HepG2 (cell line): ENCODE measurements around the gene ZNF500. TPM values are rescaled to one million over a fixed set of nuclear protein-coding genes. Genes with fewer than 3 reads are reported as not detected.

Source experiments
- AGO2 ChIP-seq: fragments of 200-400 bp; formaldehyde crosslinking; optimal IDR thresholded peaks from 2 replicates; pipeline ENCODE3; 2017; ENCODE audit warnings: mild to moderate bottlenecking, low read depth, low read length, moderate library complexity
- ATF1 ChIP-seq: IDR thresholded peaks from 2 replicates; pipeline ENCODE4 v1.6.1; 2016; ENCODE audit warnings: mild to moderate bottlenecking, control low read depth
- BCL6 ChIP-seq: IDR thresholded peaks from 2 replicates; pipeline ENCODE4 v1.6.1; 2016; ENCODE audit warnings: missing genetic modification reagents, missing compliant biosample characterization
- BORCS8-MEF2B ChIP-seq: sonication (generic); formaldehyde crosslinking; IDR thresholded peaks from 2 replicates; pipeline ENCODE4 v1.8.0; 2022; ENCODE audit warnings: mild to moderate bottlenecking, missing genetic modification reagents
- CBFB ChIP-seq: sonication (generic); formaldehyde crosslinking; IDR thresholded peaks from 2 replicates; pipeline ENCODE4 v1.4.0; 2020; ENCODE audit warnings: missing genetic modification reagents
- GATAD2A ChIP-seq: IDR thresholded peaks from 2 replicates; pipeline ENCODE4 v1.6.1; 2016
- MAF1 ChIP-seq: sonication (generic); formaldehyde crosslinking; IDR thresholded peaks from 2 replicates; pipeline ENCODE4 v1.5.0; 2020; ENCODE audit warnings: missing genetic modification reagents, borderline replicate concordance
- MEF2D ChIP-seq: sonication (generic); formaldehyde crosslinking; IDR thresholded peaks from 2 replicates; pipeline ENCODE4 v1.5.1; 2020; ENCODE audit warnings: mild to moderate bottlenecking, missing genetic modification reagents
- MTF2 ChIP-seq: sonication (generic); formaldehyde crosslinking; IDR thresholded peaks from 2 replicates; pipeline ENCODE4 v1.5.0; 2020; ENCODE audit warnings: missing genetic modification reagents, borderline replicate concordance
- SIN3A ChIP-seq: IDR thresholded peaks from 2 replicates; pipeline ENCODE4 v1.6.1; 2011; ENCODE audit warnings: low read depth, mild to moderate bottlenecking, control low read depth, low read length, borderline replicate concordance
- TBL1XR1 ChIP-seq: fragments of 150-350 bp; IDR thresholded peaks from 2 replicates; pipeline ENCODE4 v1.6.1; 2014; ENCODE audit warnings: borderline replicate concordance, low read length; ENCODE audit not compliant: partially characterized antibody
- TCF12 ChIP-seq, 2 experiments: fragments of 450-650 bp in 1 of 2; sonication (generic) in 1 of 2; formaldehyde crosslinking in 1 of 2; IDR thresholded peaks; 2 replicates each; pipeline versions ENCODE4 v1.6.1 to v1.8.0; 2017 to 2022; ENCODE audit warnings: antibody characterized with exemption in 1 of 2, mild to moderate bottlenecking in 1 of 2, missing genetic modification reagents in 1 of 2, moderate library complexity in 1 of 2
- ZMAT3 ChIP-seq: sonication (generic); formaldehyde crosslinking; conservative IDR thresholded peaks from 2 replicates; pipeline ENCODE4 v1.7.0; 2021; ENCODE audit warnings: missing genetic modification reagents
- ZNF160 ChIP-seq: sonication (generic); formaldehyde crosslinking; IDR thresholded peaks from 2 replicates; pipeline ENCODE4 v1.8.0; 2022; ENCODE audit warnings: mild to moderate bottlenecking, inconsistent platforms, missing genetic modification reagents
- ZNF296 ChIP-seq: sonication (generic); formaldehyde crosslinking; conservative IDR thresholded peaks from 2 replicates; pipeline ENCODE4 v1.5.0; 2020; ENCODE audit warnings: mild to moderate bottlenecking, missing genetic modification reagents
- ZNF460 ChIP-seq: sonication (generic); formaldehyde crosslinking; IDR thresholded peaks from 2 replicates; pipeline ENCODE4 v1.5.1; 2020; ENCODE audit warnings: missing genetic modification reagents, mild to moderate bottlenecking, borderline replicate concordance
- ZNF83 ChIP-seq: sonication (generic); formaldehyde crosslinking; IDR thresholded peaks from 2 replicates; pipeline ENCODE4 v1.4.0; 2020; ENCODE audit warnings: missing genetic modification reagents, mild to moderate bottlenecking, borderline replicate concordance
- polyA plus RNA-seq, 8 experiments: library from polyadenylated mRNA; depleted of rRNA in 3 of 8; stranded (reverse) in 7 of 8; unstranded in 1 of 8; fragments of >200 nt; fragmentation: Illumina TruSeq in 4 of 8; extraction: Trizol in 4 of 8; gene quantifications; 2 replicates each; pipeline versions ENCODE4 v1.2.1 to v1.2.3, GENCODE V29; 2011 to 2016; ENCODE audit warnings: low read depth in 4 of 8, missing spikeins in 1 of 8, mixed read lengths in 1 of 8; ENCODE audit not compliant: insufficient read depth in 1 of 8
- total RNA-seq, 5 experiments: library from RNA; depleted of rRNA; stranded (reverse); fragments of >200 nt; fragmentation: Illumina TruSeq; extraction: Trizol; gene quantifications; 2 replicates each; pipeline ENCODE4 v1.2.3, GENCODE V29; 2016; ENCODE audit warnings: low read depth in 1 of 5
- TF ChIP-seq, protein P1 (sequence below), 2 experiments: sonication (generic) in 1 of 2; formaldehyde crosslinking in 1 of 2; IDR thresholded peaks; 2 replicates each; pipeline versions ENCODE4 v1.4.0 to v1.6.1; 2016 to 2020; ENCODE audit warnings: borderline replicate concordance in 1 of 2, low read depth in 1 of 2, mild to moderate bottlenecking in 1 of 2, missing genetic modification reagents in 1 of 2
- TF ChIP-seq, protein P2 (sequence below): sonication (generic); formaldehyde crosslinking; IDR thresholded peaks from 2 replicates; pipeline ENCODE4 v1.8.1; 2023; ENCODE audit warnings: missing genetic modification reagents, mild to moderate bottlenecking, borderline replicate concordance
- TF ChIP-seq, protein P3 (sequence below): sonication (generic); formaldehyde crosslinking; IDR thresholded peaks from 2 replicates; pipeline ENCODE4 v1.5.0; 2020; ENCODE audit warnings: mild to moderate bottlenecking, missing genetic modification reagents, borderline replicate concordance
- TF ChIP-seq, protein P4 (sequence below): sonication (generic); formaldehyde crosslinking; IDR thresholded peaks from 2 replicates; pipeline ENCODE4 v1.5.1; 2020; ENCODE audit warnings: missing genetic modification reagents, mild to moderate bottlenecking, borderline replicate concordance

The ZNF500 gene
- total and polyA plus RNA-seq, 2 of the 13 experiments (the other 11 are each of a cell fraction or from before 2014, with no cell fraction given), result 6.1 to 12.2 TPM

DNA sequence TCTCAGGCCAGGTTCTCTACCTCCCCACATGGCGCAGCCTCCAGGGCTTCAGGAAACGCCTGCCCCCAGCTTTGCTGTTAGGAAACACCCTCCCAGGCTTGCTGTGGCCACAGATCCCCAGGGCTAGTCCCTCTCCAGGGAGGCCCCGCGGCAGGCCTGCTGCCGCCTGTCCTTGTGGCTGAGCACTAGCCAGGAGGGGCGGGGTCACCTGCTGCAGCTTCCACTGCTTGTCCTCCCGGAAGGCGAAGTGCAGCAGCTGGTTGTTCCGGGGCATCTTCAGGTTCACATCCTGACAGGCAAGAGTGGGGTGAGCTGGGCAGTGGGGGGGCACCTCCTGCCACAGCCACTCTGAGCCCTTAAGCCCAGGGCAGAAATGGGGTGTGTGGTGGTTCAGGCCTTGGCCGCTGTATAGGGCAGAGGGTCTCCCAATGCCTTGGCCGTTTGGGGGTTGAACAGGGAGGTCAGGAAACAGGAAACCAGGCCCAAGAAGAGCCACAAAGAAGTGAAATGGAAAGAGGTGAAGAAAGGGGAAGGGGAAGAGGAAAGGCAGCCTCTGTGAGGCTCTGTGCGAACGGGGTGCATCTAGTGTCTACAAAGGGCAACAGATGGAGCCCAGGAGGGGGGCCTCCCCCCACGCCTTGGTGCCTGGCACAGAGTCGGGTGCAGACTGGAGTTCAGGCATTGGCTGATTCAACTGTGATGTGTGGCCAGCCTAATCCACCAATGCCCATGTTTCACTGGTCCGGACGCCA is 33.5 kb upstream of the ZNF500 start (continued):
- TF ChIP-seq, protein P1, sequence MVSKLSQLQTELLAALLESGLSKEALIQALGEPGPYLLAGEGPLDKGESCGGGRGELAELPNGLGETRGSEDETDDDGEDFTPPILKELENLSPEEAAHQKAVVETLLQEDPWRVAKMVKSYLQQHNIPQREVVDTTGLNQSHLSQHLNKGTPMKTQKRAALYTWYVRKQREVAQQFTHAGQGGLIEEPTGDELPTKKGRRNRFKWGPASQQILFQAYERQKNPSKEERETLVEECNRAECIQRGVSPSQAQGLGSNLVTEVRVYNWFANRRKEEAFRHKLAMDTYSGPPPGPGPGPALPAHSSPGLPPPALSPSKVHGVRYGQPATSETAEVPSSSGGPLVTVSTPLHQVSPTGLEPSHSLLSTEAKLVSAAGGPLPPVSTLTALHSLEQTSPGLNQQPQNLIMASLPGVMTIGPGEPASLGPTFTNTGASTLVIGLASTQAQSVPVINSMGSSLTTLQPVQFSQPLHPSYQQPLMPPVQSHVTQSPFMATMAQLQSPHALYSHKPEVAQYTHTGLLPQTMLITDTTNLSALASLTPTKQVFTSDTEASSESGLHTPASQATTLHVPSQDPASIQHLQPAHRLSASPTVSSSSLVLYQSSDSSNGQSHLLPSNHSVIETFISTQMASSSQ (IDR thresholded peaks at IDR 0.05; ENCODE audit: low read depth), result no peak
- TF ChIP-seq, protein P1 (CRISPR knock-in tag; IDR thresholded peaks at IDR 0.05; ENCODE audit: borderline replicate concordance), result no peak
- no peak for TF ChIP-seq ZMAT3 (CRISPR knock-in tag)
- no peak for TF ChIP-seq ZNF160 (CRISPR knock-in tag)
- TF ChIP-seq AGO2, result peak; percentile 26
- TF ChIP-seq BORCS8-MEF2B, result no peak
- no peak for TF ChIP-seq ZNF460 (CRISPR knock-in tag)
- no peak for TF ChIP-seq CBFB
- no peak for TF ChIP-seq BCL6 (CRISPR knock-in tag)
- TF ChIP-seq TCF12 (IDR thresholded peaks at IDR 0.05), result no peak
- no peak for TF ChIP-seq TCF12 (CRISPR knock-in tag; IDR thresholded peaks at IDR 0.05)
- TF ChIP-seq GATAD2A (CRISPR knock-in tag), result 0 out of 2 replicates have a peak, but pooled peaks have one; percentile 14
- TF ChIP-seq, protein P2, sequence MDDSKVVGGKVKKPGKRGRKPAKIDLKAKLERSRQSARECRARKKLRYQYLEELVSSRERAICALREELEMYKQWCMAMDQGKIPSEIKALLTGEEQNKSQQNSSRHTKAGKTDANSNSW (CRISPR knock-in tag), result no peak
- no peak for TF ChIP-seq MTF2 (CRISPR knock-in tag)
- no peak for TF ChIP-seq ATF1
- TF ChIP-seq SIN3A, result no peak
- no peak for TF ChIP-seq ZNF83 (CRISPR knock-in tag)
- TF ChIP-seq, protein P3, sequence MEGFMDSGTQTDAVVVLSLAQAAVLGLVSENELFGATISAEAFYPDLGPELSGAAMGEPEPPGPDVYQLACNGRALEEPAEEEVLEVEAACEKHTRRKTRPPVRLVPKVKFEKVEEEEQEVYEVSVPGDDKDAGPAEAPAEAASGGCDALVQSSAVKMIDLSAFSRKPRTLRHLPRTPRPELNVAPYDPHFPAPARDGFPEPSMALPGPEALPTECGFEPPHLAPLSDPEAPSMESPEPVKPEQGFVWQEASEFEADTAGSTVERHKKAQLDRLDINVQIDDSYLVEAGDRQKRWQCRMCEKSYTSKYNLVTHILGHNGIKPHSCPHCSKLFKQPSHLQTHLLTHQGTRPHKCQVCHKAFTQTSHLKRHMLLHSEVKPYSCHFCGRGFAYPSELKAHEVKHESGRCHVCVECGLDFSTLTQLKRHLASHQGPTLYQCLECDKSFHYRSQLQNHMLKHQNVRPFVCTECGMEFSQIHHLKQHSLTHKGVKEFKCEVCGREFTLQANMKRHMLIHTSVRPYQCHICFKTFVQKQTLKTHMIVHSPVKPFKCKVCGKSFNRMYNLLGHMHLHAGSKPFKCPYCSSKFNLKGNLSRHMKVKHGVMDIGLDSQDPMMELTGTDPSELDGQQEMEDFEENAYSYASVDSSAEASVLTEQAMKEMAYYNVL, result no peak
- TF ChIP-seq MEF2D (CRISPR knock-in tag), result peak; percentile 26; the same call in 1 of the 2 replicates
- TF ChIP-seq ZNF296, result no peak
- no peak for TF ChIP-seq MAF1 (CRISPR knock-in tag)
- no peak for TF ChIP-seq TBL1XR1
- TF ChIP-seq, protein P4, sequence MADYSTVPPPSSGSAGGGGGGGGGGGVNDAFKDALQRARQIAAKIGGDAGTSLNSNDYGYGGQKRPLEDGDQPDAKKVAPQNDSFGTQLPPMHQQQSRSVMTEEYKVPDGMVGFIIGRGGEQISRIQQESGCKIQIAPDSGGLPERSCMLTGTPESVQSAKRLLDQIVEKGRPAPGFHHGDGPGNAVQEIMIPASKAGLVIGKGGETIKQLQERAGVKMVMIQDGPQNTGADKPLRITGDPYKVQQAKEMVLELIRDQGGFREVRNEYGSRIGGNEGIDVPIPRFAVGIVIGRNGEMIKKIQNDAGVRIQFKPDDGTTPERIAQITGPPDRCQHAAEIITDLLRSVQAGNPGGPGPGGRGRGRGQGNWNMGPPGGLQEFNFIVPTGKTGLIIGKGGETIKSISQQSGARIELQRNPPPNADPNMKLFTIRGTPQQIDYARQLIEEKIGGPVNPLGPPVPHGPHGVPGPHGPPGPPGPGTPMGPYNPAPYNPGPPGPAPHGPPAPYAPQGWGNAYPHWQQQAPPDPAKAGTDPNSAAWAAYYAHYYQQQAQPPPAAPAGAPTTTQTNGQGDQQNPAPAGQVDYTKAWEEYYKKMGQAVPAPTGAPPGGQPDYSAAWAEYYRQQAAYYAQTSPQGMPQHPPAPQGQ (CRISPR knock-in tag), result no peak
